GM19193 (cell line): ENCODE data around the gene LRRC59.

ENCODE experiments used
- POLR2A ChIP-seq: IDR thresholded peaks from 4 replicates; pipeline ENCODE4 v1.6.1; 2011; ENCODE audit not compliant: insufficient read depth, insufficient read length; ENCODE audit errors: extremely low read depth

The LRRC59 gene

GRCh38 chr17:50426814-50427787, 29.8 kb upstream of the LRRC59 start:
- peak; percentile 13 for TF ChIP-seq POLR2A

- TF ChIP-seq POLR2A, result no peak
Measured at GRCh38 chr17:50426472-50426782, 29.1 kb upstream of the LRRC59 start.

- no peak for TF ChIP-seq POLR2A
Measured at GRCh38 chr17:50425682-50426471, 28.6 kb upstream of the LRRC59 start, which contains the start of gene ACSF2. Gene ACSF2 (plus strand): TSS chr17:50426218. CDS start chr17:50426262, 44 bp downstream.

- no peak for TF ChIP-seq POLR2A
Measured at GRCh38 chr17:50424996-50425681, 27.8 kb upstream of the LRRC59 start.

GRCh38 chr17:50424246-50424995, 27.1 kb upstream of the LRRC59 start:
- TF ChIP-seq POLR2A, result no peak

- no peak for TF ChIP-seq POLR2A
Measured at GRCh38 chr17:50423553-50424159, 26.3 kb upstream of the LRRC59 start.

GRCh38 chr17:50422738-50423137, 25.4 kb upstream of the LRRC59 start:
- TF ChIP-seq POLR2A, result no peak

- TF ChIP-seq POLR2A, result no peak
Measured at GRCh38 chr17:50421308-50422051, 24.2 kb upstream of the LRRC59 start.

- no peak for TF ChIP-seq POLR2A
Measured at GRCh38 chr17:50420419-50421112, 23.2 kb upstream of the LRRC59 start.

- no peak for TF ChIP-seq POLR2A
Measured at GRCh38 chr17:50414808-50415207, 17.5 kb upstream of the LRRC59 start.

- no peak for TF ChIP-seq POLR2A
Measured at GRCh38 chr17:50412188-50412732, 14.9 kb upstream of the LRRC59 start.

- TF ChIP-seq POLR2A, result no peak
Measured at GRCh38 chr17:50407921-50408320, 10.6 kb upstream of the LRRC59 start.
